ENCODE data around the gene ZNF831.

DNA sequence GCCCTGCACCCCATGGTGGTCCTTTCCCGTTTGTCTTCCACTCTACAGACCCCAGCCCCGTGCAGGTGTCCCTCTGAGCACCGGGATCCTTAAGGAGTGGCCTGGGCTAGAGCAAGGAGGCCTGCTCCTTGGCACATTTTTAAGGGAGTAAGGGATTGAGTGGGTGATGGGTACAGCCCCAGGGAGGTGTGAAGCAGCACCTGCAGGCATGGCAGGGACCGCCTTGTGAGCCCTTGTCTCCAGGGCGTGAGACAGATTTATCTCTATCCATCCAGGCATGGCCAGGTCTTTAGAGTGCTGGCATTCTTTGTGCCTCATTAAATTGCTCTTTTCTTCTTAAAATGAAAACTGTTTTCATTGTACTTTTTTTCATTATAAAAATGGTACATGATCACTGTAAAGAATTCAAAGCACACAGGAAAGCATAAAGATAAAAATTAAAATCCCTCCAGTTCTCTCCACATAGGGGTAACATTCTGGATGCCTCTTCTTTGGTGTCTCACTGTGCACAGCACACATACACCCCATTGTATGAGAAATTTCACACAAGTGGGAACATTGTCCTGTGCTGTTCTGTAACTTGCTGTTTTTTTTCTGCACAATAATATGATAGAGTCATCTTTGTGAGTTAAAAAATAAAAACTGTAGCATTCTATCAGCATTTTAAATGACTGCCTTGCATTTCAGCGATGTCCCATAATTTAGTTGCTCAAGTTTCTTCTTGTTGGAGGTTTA lies 31.9 kb upstream of the ZNF831 start:
- TF ChIP-seq, protein P1, sequence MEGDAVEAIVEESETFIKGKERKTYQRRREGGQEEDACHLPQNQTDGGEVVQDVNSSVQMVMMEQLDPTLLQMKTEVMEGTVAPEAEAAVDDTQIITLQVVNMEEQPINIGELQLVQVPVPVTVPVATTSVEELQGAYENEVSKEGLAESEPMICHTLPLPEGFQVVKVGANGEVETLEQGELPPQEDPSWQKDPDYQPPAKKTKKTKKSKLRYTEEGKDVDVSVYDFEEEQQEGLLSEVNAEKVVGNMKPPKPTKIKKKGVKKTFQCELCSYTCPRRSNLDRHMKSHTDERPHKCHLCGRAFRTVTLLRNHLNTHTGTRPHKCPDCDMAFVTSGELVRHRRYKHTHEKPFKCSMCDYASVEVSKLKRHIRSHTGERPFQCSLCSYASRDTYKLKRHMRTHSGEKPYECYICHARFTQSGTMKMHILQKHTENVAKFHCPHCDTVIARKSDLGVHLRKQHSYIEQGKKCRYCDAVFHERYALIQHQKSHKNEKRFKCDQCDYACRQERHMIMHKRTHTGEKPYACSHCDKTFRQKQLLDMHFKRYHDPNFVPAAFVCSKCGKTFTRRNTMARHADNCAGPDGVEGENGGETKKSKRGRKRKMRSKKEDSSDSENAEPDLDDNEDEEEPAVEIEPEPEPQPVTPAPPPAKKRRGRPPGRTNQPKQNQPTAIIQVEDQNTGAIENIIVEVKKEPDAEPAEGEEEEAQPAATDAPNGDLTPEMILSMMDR (IDR thresholded peaks at IDR 0.05 in 2 of 3, conservative IDR thresholded peaks at IDR 0.05 in 1 of 3; ENCODE audit: borderline replicate concordance in 1 of 3, insufficient read depth in 1 of 3, low read depth in 2 of 3, low read length in 2 of 3), result no peak
- no peak for TF ChIP-seq RAD21 (IDR thresholded peaks at IDR 0.05; ENCODE audit: low read depth)
- no peak for TF ChIP-seq POLR2AphosphoS5 (IDR thresholded peaks at IDR 0.05; ENCODE audit: low read depth, low read length)
- TF ChIP-seq, protein P2, sequence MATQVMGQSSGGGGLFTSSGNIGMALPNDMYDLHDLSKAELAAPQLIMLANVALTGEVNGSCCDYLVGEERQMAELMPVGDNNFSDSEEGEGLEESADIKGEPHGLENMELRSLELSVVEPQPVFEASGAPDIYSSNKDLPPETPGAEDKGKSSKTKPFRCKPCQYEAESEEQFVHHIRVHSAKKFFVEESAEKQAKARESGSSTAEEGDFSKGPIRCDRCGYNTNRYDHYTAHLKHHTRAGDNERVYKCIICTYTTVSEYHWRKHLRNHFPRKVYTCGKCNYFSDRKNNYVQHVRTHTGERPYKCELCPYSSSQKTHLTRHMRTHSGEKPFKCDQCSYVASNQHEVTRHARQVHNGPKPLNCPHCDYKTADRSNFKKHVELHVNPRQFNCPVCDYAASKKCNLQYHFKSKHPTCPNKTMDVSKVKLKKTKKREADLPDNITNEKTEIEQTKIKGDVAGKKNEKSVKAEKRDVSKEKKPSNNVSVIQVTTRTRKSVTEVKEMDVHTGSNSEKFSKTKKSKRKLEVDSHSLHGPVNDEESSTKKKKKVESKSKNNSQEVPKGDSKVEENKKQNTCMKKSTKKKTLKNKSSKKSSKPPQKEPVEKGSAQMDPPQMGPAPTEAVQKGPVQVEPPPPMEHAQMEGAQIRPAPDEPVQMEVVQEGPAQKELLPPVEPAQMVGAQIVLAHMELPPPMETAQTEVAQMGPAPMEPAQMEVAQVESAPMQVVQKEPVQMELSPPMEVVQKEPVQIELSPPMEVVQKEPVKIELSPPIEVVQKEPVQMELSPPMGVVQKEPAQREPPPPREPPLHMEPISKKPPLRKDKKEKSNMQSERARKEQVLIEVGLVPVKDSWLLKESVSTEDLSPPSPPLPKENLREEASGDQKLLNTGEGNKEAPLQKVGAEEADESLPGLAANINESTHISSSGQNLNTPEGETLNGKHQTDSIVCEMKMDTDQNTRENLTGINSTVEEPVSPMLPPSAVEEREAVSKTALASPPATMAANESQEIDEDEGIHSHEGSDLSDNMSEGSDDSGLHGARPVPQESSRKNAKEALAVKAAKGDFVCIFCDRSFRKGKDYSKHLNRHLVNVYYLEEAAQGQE (IDR thresholded peaks at IDR 0.05; ENCODE audit: low read depth), result no peak
- no peak for TF ChIP-seq POLR2A (IDR thresholded peaks at IDR 0.05; ENCODE audit: borderline replicate concordance, extremely low read depth, insufficient read depth, insufficient read length)
